HG02623 (cell line): ENCODE data around the gene ST3GAL4.

ENCODE experiments used
- ATAC-seq: cut with Tn5 transposase; IDR thresholded peaks from one replicate; pipeline ENCODE4 v1.9.1; 2021; ENCODE audit warnings: moderate library complexity; ENCODE audit not compliant: unreplicated experiment

The ST3GAL4 gene

GRCh38 chr11:126329644-126330211 is 25.8 kb upstream of the ST3GAL4 start:
- no peak for ATAC-seq

- no peak for ATAC-seq
Observed at GRCh38 chr11:126331286-126331685, 24.2 kb upstream of the ST3GAL4 start.

GRCh38 chr11:126332221-126332711 is 23.2 kb upstream of the ST3GAL4 start:
- ATAC-seq = no peak

- ATAC-seq = no peak
Observed at GRCh38 chr11:126333142-126333541, 22.3 kb upstream of the ST3GAL4 start.

- ATAC-seq = no peak
Observed at GRCh38 chr11:126334659-126335462, 20.6 kb upstream of the ST3GAL4 start.

GRCh38 chr11:126335463-126335760 is 20.1 kb upstream of the ST3GAL4 start:
- no peak for ATAC-seq

- no peak for ATAC-seq
Observed at GRCh38 chr11:126336138-126336541, 19.3 kb upstream of the ST3GAL4 start.

GRCh38 chr11:126336671-126337101 is 18.8 kb upstream of the ST3GAL4 start:
- ATAC-seq = no peak

GRCh38 chr11:126337126-126337473 is 18.4 kb upstream of the ST3GAL4 start:
- ATAC-seq = no peak

GRCh38 chr11:126337474-126338241 is 17.8 kb upstream of the ST3GAL4 start:
- ATAC-seq = no peak

- ATAC-seq = no peak
Observed at GRCh38 chr11:126338346-126339055, 17.0 kb upstream of the ST3GAL4 start.

- ATAC-seq = no peak
Observed at GRCh38 chr11:126339073-126339862, 16.2 kb upstream of the ST3GAL4 start.

- no peak for ATAC-seq
Observed at GRCh38 chr11:126339863-126340434, 15.5 kb upstream of the ST3GAL4 start.

- ATAC-seq = no peak
Observed at GRCh38 chr11:126340960-126341606, 14.4 kb upstream of the ST3GAL4 start.

GRCh38 chr11:126341760-126342161 is 13.7 kb upstream of the ST3GAL4 start:
- ATAC-seq = no peak

GRCh38 chr11:126343051-126343450 is 12.4 kb upstream of the ST3GAL4 start:
- no peak for ATAC-seq

- no peak for ATAC-seq
Observed at GRCh38 chr11:126344141-126345080, 11.1 kb upstream of the ST3GAL4 start.

- no peak for ATAC-seq
Observed at GRCh38 chr11:126345283-126345682, 10.2 kb upstream of the ST3GAL4 start.
